ENCODE measurements around the gene ANKRD61. TPM values are rescaled to one million over a fixed set of nuclear protein-coding genes. Genes with fewer than 3 reads are reported as not detected.

ANKRD61 gene
- total RNA-seq, 1 experiment from 2014 or later: 0.24 TPM

GRCh38 chr7:6031567-6031966, 391 bp downstream of the ANKRD61 start:
- H2BK5ac ChIP-seq (ENCODE audit: insufficient read length, low read length): no peak overlapping the region
- no CpG with 5 or more reads among the region's 3 CpGs for WGBS (ENCODE audit: extremely low coverage, insufficient read length, low lambda C conversion rate)
- H3K27ac ChIP-seq (ENCODE audit: insufficient read length, low read depth, low read length): no peak overlapping the region
- Mint-ChIP-seq H3K36me3 (ENCODE audit: insufficient read depth in 1 of 3, low read depth in 3 of 3) (peaks cover 41 to 89% (median 77%) of the 10 kb centered on the region in 3 experiments), H3K9me3 (no peaks in the 10 kb centered on the region), H3K27me3 (ENCODE audit: low read depth) (no peaks in the 10 kb centered on the region), H3K27ac (peak overlapping the region; percentile 10 to 20 (median 12); a peak in 2 of 7 replicates), H3K4me3 (no peak overlapping the region), H3K4me1 (0 out of 4 replicates have a peak, but pooled peaks cover 0 to under 1% of the 10 kb centered on the region in 2 experiments)
- no peak overlapping the region for H3K9ac ChIP-seq (ENCODE audit: extremely low read depth, insufficient read length, low read length)
- H3K79me2 ChIP-seq (ENCODE audit: insufficient read depth, low read length): 0 out of 2 replicates have a peak, but pooled peaks cover 2% of the 10 kb centered on the region
- no peak for TF ChIP-seq CTCF (conservative IDR thresholded peaks at IDR 0.05)
- H3K23ac ChIP-seq (ENCODE audit: insufficient read length, low read depth, low read length): no peak overlapping the region
- peaks cover 11% of the 10 kb centered on the region for H3K79me1 ChIP-seq (ENCODE audit: insufficient read depth, low read depth, low read length, poor library complexity, severe bottlenecking)
- no peak overlapping the region for H3K14ac ChIP-seq (ENCODE audit: insufficient read depth, low read length)
- H3T11ph ChIP-seq (ENCODE audit: low read length): no peak overlapping the region
- no peaks in the 10 kb centered on the region for H3K23me2 ChIP-seq (ENCODE audit: insufficient read length, low read depth, low read length, poor library complexity, severe bottlenecking)
- H2BK120ac ChIP-seq (ENCODE audit: low read depth, low read length, poor library complexity, severe bottlenecking): no peak overlapping the region
- no peak overlapping the region for H2BK12ac ChIP-seq (ENCODE audit: insufficient read length, low read depth, low read length)
- H3K4me2 ChIP-seq (ENCODE audit: insufficient read depth, insufficient read length, low read length): no peak overlapping the region
- no peak overlapping the region for H3K18ac ChIP-seq (ENCODE audit: insufficient read length, low read depth, low read length)
- no peak overlapping the region for H3K56ac ChIP-seq (ENCODE audit: insufficient read length, low read depth, low read length)
- no peak overlapping the region for H2AK5ac ChIP-seq (ENCODE audit: insufficient read length, low read length)
- no peaks in the 10 kb centered on the region for H3K27me3 ChIP-seq (ENCODE audit: insufficient read depth, low read length)
- no peaks in the 10 kb centered on the region for H4K20me1 ChIP-seq (ENCODE audit: control insufficient read depth, insufficient read depth, insufficient read length)
- no peak overlapping the region for H2AFZ ChIP-seq (ENCODE audit: low read length)
- no peak overlapping the region for H2BK15ac ChIP-seq (ENCODE audit: low read depth, low read length)
- H3K4ac ChIP-seq (ENCODE audit: low read depth, low read length): no peak overlapping the region
- H3K4me1 ChIP-seq (ENCODE audit: insufficient read depth, low read length): no peaks in the 10 kb centered on the region
- H3K9me3 ChIP-seq (ENCODE audit: control insufficient read depth, low read depth, low read length): no peaks in the 10 kb centered on the region
- no peak overlapping the region for H4K5ac ChIP-seq (ENCODE audit: insufficient read length, low read depth, low read length)
- H4K91ac ChIP-seq (ENCODE audit: insufficient read length, low read depth, low read length): no peak overlapping the region
- H2BK20ac ChIP-seq (ENCODE audit: low read depth, low read length, poor library complexity, severe bottlenecking): no peak overlapping the region
- no peak overlapping the region for H4K8ac ChIP-seq (replicated peaks; ENCODE audit: insufficient read length, low read depth, low read length)
- no peak for DNase-seq

Measured in H9 (cell line).